ENCODE data around the gene UTP20. TPM values are rescaled to one million over a fixed set of nuclear protein-coding genes. Genes with fewer than 3 reads are reported as not detected.
"Not testable (repeated sequence)": the region's sequence is repeated elsewhere in the genome, so short reads cannot be mapped to it uniquely, and the experiment has no call there.

The UTP20 gene
- total RNA-seq, 1 donor from 2014 or later, result 7.5 TPM

DNA sequence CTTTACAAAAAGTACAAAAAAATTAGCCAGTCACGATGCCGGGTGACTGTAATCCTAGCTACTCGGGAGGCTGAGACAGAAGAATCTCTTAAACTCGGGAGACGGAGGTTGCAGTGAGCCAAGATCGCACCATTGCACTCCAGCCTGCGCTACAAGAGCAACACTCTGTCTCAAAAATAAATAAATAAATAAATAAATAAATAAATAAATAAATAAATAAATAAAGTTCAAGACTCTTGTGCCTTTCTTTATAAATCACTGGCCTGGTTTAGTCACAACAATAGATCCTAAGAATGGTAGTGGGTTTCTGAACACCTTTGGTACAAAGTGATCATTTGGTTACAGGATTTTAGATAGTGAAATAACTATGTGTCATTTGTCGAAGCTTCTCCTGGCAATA lies 81.5 kb downstream of the UTP20 start:
- DNase-seq, result no peak
- H3K27me3 ChIP-seq (ENCODE audit: low read depth), result no peaks in the 10 kb centered on the region
- H3K4me3 ChIP-seq, result no peak overlapping the region
- intact Hi-C loops (cut with micrococcal nuclease), result no loop called here
- H3K27ac ChIP-seq (replicated peaks), result no peak overlapping the region
- H3K9me3 ChIP-seq (replicated peaks), result no peaks in the 10 kb centered on the region
- no peaks in the 10 kb centered on the region for H3K4me1 ChIP-seq
- H3K36me3 ChIP-seq, result peaks cover 92% of the 10 kb centered on the region
- TF ChIP-seq, protein P1, sequence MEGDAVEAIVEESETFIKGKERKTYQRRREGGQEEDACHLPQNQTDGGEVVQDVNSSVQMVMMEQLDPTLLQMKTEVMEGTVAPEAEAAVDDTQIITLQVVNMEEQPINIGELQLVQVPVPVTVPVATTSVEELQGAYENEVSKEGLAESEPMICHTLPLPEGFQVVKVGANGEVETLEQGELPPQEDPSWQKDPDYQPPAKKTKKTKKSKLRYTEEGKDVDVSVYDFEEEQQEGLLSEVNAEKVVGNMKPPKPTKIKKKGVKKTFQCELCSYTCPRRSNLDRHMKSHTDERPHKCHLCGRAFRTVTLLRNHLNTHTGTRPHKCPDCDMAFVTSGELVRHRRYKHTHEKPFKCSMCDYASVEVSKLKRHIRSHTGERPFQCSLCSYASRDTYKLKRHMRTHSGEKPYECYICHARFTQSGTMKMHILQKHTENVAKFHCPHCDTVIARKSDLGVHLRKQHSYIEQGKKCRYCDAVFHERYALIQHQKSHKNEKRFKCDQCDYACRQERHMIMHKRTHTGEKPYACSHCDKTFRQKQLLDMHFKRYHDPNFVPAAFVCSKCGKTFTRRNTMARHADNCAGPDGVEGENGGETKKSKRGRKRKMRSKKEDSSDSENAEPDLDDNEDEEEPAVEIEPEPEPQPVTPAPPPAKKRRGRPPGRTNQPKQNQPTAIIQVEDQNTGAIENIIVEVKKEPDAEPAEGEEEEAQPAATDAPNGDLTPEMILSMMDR (IDR thresholded peaks at IDR 0.05; ENCODE audit: borderline replicate concordance), result no peak

DNA sequence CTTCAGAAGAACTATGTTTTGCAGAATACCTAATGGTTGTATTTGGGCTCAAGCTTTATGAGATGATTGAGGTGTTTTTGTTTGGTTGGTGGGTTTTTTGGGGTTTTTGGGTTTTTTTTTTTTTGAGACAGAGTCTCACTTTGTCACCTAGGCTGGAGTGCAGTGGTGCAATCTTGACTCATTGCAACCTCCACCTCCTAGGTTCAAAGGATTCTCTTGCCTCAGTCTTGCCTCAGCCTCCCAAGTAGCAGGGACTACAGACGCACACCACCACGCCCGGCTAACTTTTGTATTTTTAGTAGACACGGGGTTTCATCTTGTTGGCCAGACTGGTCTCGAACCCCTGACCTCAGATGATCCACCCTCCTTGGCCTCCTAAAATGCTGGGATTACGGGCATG lies 88.1 kb downstream of the UTP20 start:
- Histone ChIP-seq H3K27ac (replicated peaks) (no peak overlapping the region), H3K4me3 (no peak overlapping the region), H3K27me3 (ENCODE audit: low read depth) (no peaks in the 10 kb centered on the region), H3K9me3 (replicated peaks) (no peaks in the 10 kb centered on the region), H3K4me1 (no peaks in the 10 kb centered on the region), H3K36me3 (peaks cover 88% of the 10 kb centered on the region)
- DNase-seq, result no peak
- intact Hi-C loops (cut with micrococcal nuclease), result no loop called here
- TF ChIP-seq, protein P1 (IDR thresholded peaks at IDR 0.05; ENCODE audit: borderline replicate concordance), result no peak

DNA sequence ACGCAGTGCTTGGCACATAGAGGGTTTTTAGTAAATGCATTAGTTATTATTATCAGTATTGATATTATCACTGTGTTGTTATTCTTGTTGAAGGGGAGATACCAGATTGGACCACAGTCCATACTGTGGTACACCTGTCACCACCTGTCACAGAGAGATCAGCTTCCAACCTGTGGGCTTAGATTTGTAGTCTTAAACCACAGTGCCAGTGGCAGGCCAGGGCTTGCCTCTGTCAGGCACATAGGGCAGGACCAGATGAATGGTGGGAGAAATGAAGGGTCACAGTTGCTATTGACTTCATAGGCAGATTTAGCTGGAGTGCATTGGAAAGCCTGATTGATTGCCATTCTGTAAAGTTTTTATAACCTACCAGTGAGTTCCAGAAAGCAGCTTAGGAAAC lies 92.5 kb downstream of the UTP20 start:
- no peak for DNase-seq
- Histone ChIP-seq H3K27ac (replicated peaks) (no peak overlapping the region), H3K27me3 (ENCODE audit: low read depth) (no peaks in the 10 kb centered on the region), H3K36me3 (peaks cover 86% of the 10 kb centered on the region), H3K4me3 (no peak overlapping the region), H3K9me3 (replicated peaks) (no peaks in the 10 kb centered on the region), H3K4me1 (no peaks in the 10 kb centered on the region)
- TF ChIP-seq, protein P1 (IDR thresholded peaks at IDR 0.05; ENCODE audit: borderline replicate concordance), result no peak
- intact Hi-C loops (cut with micrococcal nuclease), result no loop called here

DNA sequence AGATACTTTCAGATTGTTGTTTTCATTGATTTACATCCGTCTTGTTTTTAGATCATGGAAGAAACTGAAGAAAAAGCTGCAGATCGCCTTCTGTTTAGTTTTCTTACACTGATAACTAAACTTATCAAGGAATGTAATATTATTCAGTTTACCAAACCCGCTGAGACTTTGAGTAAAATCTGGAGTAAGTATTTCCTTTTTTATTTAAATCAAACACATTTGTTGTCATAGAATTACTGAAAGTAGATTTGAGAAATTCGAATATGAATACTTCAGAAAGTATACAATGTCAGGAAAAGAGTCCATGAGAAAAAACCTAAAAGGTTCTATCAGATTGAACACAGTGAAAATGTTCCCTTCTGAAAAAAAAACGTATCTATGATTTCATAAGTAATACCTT lies 95.7 kb downstream of the UTP20 start:
- intact Hi-C loops (cut with micrococcal nuclease), result no loop called here

DNA sequence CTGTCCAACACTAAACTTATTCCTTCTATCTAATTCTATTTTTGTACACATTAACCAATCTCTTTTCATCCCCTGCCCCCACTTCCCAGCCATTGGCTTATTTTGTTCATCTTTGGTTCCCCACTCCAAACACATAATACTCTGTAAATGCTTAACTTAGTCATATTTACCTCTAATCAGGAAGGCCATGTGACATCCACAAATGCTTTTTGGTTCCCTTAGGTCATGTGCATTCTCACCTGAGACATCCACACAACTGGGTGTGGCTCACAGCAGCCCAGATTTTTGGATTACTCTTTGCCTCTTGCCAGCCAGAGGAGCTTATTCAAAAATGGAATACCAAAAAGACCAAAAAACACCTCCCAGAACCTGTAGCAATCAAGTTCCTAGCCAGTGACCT lies 99.2 kb downstream of the UTP20 start:
- intact Hi-C loops (cut with micrococcal nuclease), result no loop called here
- Histone ChIP-seq H3K9me3 (replicated peaks) (no peaks in the 10 kb centered on the region), H3K4me1 (no peaks in the 10 kb centered on the region), H3K27ac (replicated peaks) (no peak overlapping the region), H3K27me3 (ENCODE audit: low read depth) (no peaks in the 10 kb centered on the region), H3K36me3 (peaks cover 98% of the 10 kb centered on the region), H3K4me3 (no peak overlapping the region)
- no peak for DNase-seq
- TF ChIP-seq, protein P1 (IDR thresholded peaks at IDR 0.05; ENCODE audit: borderline replicate concordance), result no peak

More for the DNA sequence above, 95.7 kb downstream of the UTP20 start:
- Histone ChIP-seq H3K36me3 (peaks cover 88% of the 10 kb centered on the region), H3K4me1 (no peaks in the 10 kb centered on the region), H3K27ac (replicated peaks) (no peak overlapping the region), H3K27me3 (ENCODE audit: low read depth) (no peaks in the 10 kb centered on the region), H3K4me3 (no peak overlapping the region), H3K9me3 (replicated peaks) (no peaks in the 10 kb centered on the region)
- TF ChIP-seq, protein P1 (IDR thresholded peaks at IDR 0.05; ENCODE audit: borderline replicate concordance), result no peak
- no peak for DNase-seq

DNA sequence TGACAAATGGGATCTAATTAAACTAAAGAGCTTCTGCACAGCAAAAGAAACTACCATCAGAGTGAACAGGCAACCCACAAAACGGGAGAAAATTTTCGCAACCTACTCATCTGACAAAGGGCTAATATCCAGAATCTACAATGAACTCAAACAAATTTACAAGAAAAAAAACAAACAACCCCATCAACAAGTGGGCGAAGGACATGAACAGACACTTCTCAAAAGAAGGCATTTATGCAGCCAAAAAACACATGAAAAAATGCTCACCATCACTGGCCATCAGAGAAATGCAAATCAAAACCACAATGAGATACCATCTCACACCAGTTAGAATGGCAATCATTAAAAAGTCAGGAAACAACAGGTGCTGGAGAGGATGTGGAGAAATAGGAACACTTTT lies 111.3 kb downstream of the UTP20 start:
- H3K27ac ChIP-seq (replicated peaks); H3K4me3 ChIP-seq; intact Hi-C loops (cut with micrococcal nuclease); H3K4me1 ChIP-seq; DNase-seq; H3K9me3 ChIP-seq (replicated peaks); H3K27me3 ChIP-seq (ENCODE audit: low read depth): not testable (repeated sequence)
- H3K36me3 ChIP-seq, result peaks cover 65% of the 10 kb centered on the region
